GM19395 (cell line): ENCODE measurements around the gene CATSPERZ.

Experiments
- ATAC-seq: cut with Tn5 transposase; IDR thresholded peaks from one replicate; pipeline ENCODE4 v1.9.1; 2021; ENCODE audit warnings: mild to moderate bottlenecking, moderate library complexity; ENCODE audit not compliant: unreplicated experiment

Gene CATSPERZ

DNA sequence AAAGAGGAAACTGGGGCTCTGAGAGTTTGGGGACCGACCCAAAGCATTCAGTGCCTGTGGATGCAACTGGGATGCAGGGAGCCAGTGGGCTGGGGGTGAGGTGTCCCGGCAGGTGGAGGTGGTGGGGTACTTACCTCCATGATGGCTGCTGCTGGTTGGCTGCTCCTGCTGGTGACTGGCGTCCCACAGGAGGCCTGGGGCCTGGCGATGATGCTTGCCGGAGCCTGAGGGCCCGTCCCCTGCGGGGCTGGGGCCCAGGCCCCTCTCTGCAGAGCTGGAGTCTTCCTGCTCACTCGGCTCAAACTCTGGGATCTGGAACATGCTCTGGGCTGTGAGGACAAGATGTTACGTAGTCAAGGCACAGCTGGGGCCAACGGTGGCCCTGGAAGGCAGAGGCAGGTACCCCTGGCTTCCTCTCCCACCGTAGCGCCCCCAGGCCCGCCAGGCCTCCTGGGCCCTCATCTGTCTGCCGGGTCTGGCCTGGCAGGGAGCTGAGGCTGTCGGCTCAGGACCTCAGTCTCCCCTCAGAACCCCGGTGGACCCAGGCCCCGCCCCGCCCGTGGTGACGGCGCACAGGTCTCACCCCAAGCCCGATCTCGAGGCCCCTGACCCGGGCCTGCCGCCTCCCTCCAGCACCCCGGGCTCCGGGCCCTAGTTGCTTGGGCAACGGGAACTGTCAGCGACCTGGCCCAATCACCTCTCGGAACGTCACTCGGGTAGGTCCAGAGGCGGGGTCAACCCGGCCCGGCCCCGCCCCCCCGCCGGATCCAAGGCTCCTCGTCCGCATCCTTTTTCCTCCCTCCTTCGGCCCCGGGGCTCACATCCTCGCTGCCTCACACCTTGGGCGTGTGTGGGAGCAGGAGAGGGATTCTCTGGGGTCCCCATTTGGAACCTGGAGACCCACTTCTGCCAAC is 15.9 kb upstream of the CATSPERZ start, which contains the start of gene BAD:
Gene BAD, minus strand, starts transcription at position 618 of the 914 bp plus-strand sequence. Its CDS starts 297 bp downstream, at position 321.
- ATAC-seq, result peak; percentile 74

DNA sequence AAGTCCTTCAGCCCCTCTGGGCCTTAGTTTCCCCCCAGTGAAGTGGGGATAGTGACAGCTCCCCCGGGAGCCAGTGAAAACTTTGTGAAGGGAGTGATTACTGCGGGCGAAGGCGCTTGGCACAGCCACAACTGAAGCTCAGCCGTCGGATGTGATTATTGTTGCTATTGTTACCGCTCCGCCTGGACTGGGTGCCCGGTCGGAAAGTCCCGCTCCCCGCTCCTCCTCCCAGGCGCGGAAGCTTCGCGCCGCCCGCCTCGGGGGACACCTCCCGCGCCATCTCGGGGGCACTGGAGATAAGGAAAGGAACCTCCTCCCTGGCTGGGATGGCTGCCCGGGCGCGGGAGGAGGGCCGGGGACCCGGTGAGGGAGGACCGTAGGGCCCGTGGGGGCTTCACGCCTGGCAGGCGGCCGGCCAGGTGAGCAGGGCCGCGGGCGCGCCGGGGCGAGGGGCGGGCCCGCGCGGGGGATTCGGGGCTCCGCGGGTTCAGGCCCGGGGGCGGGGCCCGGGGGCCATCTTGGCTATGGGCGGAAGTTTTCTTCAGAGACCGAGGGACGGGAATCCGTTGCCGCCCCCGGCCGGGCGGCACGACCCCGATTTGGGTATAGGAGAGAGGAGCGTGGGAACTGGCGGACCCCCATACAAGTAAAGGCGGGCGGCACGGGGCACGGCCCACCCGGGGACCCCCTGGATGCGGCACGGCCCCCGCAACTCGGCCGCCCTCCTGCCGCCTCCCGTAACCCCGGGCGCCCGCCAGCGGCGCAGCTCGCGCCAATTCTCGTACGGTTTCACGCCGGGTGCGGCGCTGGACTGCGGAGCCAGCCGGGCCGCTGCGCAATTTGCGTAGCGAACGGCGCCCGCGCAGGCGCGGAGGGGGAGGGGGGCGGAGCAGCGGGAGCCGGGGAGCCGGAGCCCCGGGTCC is 14.9 kb upstream of the CATSPERZ start, which contains the start of gene GPR137:
Gene GPR137, plus strand, starts transcription at position 887 of the 923 bp plus-strand sequence. CDS start 677 bp downstream, outside the sequence.
- peak; percentile 58 for ATAC-seq

DNA sequence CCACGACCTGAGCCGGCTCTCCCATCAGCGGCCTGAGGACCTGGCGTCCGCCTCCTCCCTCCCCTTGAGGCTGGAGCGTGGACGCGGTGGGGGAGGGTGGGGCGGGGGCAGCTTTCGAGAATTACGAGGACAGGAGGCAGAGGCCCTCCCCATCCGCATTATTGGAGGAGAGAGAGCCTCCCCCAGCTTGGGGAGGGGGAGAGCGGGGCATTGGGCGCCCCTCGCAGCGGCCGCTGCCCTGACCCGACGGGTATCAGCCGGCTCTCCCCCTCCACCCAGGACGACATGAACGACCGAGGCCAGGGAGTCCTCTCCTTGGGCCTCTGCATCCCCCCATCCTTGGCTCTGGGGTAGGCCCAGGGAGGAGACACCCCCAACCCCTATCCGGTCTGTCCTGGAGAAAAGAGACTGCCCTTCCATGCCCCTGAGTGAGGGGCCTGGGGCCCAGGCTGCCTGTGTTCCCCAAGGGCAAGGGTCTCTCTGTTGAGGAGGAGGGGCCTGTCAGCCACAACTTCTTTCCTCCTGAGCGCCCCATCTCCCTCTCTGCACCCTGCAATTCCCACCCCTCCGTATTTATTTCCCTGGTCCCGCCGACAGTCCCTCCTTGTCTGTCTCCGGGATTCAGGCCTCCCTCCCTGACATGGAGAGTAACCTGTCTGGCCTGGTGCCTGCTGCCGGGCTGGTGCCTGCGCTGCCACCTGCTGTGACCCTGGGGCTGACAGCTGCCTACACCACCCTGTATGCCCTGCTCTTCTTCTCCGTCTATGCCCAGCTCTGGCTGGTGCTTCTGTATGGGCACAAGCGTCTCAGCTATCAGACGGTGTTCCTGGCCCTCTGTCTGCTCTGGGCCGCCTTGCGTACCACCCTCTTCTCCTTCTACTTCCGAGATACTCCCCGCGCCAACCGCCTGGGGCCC is 14.0 kb upstream of the CATSPERZ start:
- ATAC-seq, result no peak

DNA sequence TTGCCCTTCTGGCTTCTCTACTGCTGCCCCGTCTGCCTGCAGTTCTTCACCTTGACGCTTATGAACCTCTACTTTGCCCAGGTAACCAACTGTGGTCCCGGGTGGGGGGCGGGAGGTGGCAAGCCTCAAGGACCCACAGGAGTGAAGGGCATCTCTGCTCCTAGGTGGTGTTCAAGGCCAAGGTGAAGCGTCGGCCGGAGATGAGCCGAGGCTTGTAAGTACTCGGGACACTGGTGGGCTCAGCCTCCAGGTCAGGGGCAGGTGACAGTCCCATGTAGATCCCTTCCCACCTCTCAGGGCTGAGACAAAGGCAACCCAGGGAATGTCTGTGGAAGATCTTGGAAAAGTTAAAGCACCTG is 13.4 kb upstream of the CATSPERZ start:
- ATAC-seq, result no peak

DNA sequence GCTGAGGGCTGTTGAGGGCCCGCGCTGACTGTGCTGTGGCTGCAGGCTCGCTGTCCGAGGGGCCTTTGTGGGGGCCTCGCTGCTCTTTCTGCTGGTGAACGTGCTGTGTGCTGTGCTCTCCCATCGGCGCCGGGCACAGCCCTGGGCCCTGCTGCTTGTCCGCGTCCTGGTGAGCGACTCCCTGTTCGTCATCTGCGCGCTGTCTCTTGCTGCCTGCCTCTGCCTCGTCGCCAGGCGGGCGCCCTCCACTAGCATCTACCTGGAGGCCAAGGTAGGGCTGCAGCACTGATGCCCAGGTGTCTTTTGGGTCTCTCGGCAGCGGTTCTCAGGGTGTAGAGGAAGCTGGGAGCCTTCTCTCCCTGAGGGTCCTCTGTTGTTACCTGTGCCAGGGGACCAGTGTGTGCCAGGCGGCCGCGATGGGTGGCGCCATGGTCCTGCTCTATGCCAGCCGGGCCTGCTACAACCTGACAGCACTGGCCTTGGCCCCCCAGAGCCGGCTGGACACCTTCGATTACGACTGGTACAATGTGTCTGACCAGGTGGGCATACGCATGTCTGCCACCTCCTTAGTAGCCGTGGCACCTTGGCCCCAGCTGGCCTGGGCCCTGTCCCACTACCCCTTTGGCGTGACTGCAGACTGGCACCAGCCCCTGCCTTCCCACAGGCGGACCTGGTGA is 12.3 kb upstream of the CATSPERZ start:
- no peak for ATAC-seq

DNA sequence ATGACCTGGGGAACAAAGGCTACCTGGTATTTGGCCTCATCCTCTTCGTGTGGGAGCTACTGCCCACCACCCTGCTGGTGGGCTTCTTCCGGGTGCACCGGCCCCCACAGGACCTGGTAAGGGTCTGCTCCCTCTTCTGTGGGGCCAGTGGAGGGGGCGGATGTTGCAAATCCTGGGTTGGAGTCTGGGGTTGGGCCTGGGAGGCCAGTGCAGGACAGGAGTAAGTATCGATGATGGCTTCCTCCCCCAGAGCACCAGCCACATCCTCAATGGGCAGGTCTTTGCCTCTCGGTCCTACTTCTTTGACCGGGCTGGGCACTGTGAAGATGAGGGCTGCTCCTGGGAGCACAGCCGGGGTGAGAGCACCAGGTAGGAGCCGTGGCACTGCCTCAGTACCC is 11.8 kb upstream of the CATSPERZ start:
- ATAC-seq, result no peak

DNA sequence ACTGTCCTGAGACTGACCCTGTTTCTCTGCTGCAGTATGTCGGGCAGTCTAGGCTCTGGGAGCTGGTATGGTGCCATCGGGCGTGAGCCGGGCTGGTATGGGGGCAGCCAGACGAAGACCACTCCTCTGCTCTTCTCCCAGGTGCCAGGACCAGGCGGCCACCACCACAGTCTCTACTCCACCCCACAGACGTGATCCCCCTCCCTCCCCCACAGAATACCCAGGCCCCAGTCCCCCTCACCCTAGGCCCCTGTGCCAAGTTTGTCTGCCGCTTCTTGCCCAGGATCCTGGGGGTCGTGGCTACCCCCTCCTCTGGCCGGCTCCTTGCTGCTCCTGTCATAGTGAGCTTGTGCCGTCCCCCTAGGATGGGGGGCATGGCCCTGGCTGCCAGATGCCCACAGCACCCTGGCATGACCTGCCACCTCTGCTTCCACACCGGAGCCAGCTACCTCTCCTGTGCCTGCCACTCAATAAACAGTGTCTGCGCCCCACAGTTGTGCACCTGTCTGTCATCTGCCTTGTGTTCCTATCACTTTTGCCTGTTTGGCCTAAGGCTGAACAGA is 11.1 kb upstream of the CATSPERZ start:
- no peak for ATAC-seq

DNA sequence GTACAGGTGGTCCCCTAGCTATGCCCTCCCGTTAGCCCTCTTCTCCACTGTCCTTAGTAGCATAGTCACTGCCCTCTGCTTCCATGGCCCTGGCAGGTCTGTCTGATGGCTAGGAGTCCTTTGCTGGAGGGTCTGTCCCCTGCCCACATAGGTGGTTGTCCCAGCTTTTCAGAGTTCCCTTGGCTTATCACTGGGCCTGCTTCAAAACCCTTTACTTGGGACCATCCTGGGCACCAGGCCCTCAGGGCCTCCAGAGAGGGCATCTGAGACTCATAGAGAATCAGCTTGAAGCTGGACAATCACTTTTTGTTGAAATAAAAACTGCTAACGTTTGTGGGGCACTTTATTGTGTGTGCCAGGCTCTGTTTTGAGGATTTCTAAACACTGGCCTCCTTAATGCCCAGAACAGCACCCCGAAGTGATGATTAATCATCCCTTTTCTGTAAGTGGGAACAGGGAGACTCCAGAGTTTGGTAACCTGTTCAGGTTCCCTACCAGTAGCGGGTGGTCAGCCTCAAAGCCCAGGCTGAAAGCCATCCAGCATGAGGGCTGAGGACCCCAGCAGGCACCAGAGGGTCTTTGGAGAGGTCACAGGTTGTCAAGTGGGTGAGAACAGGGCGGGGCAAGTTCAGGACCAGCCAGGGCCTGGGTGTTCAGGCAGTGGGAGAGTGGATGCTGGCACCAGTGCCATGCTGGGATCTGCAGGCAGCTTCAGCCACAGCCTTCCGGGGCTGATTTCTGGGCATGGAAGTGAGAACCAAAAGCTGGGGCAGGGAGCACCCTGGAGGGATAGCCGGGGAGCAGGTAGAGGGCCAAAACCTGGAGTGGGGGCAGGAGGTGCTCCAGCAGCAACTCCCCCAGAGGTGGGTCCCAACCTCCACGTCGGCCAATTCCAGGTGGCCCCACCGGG is 9.6 kb upstream of the CATSPERZ start:
- no peak for ATAC-seq

DNA sequence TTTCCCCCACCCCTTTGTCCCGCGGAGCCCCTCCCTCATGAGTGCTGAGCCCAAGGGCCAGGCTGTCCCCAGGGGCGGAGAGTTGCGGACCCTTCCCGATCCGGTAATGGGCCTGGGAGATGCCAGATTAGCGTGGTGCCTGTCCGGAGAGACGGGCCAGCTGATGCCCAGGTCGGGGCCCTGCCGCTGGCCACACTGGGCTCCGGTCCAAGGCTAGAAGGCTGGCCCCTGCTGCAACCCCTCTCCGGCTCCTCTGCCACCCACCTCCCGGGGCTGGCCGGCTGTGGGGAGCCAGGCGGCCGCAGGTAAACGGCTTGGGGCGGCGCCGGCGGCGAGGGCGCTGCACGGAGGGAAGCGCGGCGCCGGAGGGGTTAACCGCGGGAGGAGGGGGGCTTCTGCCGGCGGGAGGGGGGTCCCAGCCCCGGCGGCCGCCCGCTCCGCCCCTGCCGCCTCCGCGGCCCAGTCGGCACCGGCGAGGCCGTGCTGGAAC is 8.9 kb upstream of the CATSPERZ start, which contains the start of gene KCNK4:
Gene KCNK4, plus strand, starts transcription at position 41 of the 490 bp plus-strand sequence. CDS start 1,717 bp downstream, outside the sequence.
- ATAC-seq, result no peak

DNA sequence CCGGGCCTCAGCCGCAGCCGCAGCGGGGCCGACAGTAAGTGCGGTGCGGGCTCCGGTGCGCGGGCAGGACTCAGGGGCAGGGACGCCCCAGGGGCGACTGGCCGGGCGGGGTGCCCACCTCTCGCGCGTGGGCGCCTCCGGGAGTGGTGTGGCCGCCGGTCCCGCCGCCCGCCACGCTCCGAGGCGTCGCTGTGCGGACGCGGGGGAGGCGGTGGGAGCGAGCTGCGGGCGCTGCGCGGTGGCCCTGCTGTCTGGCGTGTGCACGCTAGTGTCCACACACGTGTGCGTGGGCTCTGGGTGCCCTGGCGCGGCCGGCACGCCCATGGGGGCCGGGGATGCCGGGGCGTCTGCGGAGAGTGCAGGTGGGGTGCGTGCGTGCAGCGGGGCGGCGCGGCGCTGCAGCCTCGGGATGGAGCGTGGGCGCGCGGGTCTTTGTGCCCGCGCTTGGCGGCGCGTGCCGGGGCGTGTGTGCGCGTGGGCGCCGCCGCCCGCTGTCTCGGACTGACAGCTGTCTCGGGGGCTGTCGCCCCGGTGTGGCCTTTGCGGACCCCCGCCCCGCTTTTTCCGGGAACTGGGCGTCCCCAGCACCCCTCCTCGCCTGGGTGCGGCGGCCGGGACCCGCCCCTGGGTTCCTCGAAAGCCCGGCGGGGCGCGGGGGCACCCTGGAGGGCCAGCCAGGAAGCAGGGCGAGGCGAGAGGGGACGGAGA is 8.3 kb upstream of the CATSPERZ start:
- ATAC-seq, result no peak

DNA sequence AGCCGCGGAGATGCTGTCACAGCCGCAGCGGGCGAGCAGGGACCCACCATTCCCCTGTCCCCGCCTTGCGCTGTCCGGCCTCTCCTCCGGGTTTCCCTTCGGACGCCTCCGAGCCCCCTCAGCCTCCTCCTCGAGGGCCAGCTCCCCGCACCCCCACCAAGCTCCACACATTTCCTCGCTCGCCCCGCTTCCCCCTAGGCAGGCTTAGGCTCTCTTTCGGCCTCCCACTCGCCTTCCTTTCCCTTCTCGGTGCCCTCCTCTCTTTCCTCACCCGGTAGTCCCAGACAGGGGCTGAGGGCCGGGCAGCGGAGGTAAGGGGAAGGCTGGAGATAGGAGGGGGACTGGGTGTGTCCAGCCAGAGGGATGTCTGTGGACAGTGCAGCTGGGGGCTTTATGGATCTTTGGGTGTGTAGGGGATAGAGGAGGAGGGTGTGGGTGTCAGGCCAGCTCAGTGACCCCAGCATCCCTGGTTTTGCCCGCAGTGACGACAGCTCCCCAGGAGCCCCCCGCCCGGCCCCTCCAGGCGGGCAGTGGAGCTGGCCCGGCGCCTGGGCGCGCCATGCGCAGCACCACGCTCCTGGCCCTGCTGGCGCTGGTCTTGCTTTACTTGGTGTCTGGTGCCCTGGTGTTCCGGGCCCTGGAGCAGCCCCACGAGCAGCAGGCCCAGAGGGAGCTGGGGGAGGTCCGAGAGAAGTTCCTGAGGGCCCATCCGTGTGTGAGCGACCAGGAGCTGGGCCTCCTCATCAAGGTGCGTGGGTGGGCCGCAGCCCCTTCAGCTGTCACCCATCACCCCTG is 7.5 kb upstream of the CATSPERZ start:
- no peak for ATAC-seq

DNA sequence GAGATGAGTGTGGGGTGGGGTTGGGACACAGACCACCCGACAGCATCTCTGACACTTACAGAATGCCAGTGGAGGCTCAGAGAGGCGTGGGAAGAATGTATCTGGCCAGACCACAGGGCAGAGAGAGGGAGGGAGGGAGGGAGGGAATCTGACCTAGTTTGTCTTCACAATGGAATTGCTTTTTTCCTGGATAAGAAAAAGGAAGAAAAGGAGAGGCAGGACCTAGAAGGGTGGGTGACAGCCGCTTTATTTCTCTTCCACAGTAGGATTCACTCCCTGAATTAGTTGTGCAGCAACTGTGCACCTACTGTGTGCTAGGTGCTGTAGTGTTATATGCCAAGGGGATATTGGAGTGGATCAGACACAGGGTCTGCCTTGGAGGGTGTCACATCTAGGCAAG is 5.4 kb upstream of the CATSPERZ start:
- no peak for ATAC-seq

DNA sequence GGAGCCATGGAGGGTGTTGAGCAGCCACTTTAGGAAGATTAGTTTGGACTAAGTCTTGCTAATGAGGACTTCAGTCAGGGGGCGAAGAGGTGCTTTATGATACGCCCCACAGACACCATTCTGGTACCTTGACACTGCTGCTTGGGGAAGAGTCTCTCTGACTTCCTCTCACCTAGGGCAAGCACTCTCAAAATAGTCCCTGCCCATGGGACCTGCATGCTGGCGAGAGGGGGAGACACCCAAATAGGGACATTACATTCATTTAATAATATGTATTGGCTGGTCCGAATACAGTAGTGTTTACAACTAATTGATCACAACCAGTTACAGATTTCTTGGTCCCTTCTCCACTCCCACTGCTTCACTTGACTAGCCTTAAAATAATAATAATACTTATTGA is 4.4 kb upstream of the CATSPERZ start:
- no peak for ATAC-seq

DNA sequence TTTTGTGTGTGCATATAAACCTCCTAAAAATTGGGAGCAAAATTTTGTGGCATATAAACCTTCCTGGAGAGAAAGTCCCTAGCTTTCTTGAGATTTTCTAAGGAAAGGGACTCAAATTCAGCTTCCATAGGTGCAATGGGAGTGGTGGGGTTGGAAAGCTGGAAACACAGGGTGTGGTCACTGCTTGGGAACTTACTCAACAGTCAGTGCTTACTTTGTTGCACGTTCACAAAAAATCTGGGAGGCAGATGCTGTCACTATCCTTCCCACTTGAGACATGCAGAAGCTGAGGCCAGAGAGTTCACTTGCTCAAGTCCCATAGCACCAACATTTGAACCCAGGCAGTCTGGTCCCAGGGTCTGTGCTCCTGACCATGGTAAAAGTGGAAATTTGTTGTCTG is 3.9 kb upstream of the CATSPERZ start:
- ATAC-seq, result no peak

DNA sequence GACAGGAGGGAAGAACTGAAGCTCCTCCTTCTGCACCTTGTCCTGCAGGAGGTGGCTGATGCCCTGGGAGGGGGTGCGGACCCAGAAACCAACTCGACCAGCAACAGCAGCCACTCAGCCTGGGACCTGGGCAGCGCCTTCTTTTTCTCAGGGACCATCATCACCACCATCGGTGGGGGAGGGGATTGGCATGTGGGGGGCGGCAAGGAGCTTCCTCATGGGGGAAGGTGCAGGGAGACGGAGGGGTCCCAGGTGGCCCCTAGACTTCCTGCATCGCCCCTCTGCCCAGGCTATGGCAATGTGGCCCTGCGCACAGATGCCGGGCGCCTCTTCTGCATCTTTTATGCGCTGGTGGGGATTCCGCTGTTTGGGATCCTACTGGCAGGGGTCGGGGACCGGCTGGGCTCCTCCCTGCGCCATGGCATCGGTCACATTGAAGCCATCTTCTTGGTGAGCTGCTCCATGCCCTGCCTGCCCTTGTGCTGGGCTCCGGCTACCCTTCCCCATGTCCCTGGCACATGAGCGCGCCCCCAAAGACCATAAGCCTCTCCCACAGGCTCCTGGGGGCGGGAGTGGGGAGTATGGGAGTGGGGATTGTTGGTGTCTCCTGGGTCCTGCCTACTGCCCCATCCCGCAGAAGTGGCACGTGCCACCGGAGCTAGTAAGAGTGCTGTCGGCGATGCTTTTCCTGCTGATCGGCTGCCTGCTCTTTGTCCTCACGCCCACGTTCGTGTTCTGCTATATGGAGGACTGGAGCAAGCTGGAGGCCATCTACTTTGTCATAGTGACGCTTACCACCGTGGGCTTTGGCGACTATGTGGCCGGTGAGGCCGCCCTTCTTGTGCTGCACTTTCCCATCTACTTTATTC is 3.1 kb upstream of the CATSPERZ start:
- ATAC-seq, result no peak
